IPS-18c (cell line): ENCODE results near the gene EML2.
"Not testable (repeated sequence)": the region's sequence is repeated elsewhere in the genome, so short reads cannot be mapped to it uniquely, and the experiment has no call there.

Source experiments
- H3K4me3 ChIP-seq: 2 replicates; pipeline ENCODE4 v1.7.0; 2013; ENCODE audit warnings: low read depth, mild to moderate bottlenecking, low read length, moderate library complexity; ENCODE audit not compliant: insufficient read depth
- H3K9me3 ChIP-seq: one replicate; pipeline ENCODE4 v1.6.1; 2013; ENCODE audit warnings: mild to moderate bottlenecking, low read length, moderate library complexity; ENCODE audit not compliant: control insufficient read depth, insufficient read depth

The EML2 gene

DNA sequence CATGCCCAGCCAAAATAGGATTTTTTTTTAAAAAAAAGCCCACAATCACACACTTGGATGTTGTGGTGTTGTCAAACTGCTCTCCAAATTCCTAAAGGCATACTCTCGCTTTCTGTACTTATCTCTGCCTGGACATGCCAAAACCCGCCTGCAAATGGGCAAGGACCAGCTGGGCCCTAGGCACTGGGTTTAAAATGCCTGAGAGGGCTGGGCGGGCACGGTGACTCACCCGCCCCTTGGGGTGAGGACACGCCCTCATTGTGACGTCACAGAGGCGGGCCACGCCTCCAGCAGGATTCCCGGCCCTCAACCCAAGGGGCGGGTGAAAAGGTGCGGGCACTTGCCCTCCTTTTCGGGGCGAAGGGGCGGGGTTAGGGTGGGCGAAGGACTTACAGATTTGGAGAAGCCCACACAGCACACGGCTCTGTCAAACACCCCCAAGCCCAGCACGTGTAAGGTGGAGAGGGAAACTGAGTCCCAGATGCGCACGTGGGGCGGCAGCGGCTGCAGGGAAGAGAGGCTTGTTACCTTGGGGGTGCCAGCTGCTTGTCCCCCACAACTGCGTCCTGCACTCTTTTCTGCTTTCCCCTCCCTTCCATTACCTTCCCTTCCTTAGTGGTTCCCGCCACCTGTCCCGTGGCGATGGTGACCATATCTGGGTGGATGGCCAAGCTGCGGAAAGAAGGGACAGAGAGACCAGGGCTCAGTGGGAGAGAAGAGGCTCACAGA is 6.6 kb downstream of the EML2 start:
- peak overlapping the region; percentile 40; the same call in 1 of the 2 replicates for H3K4me3 ChIP-seq
- no peaks in the 10 kb centered on the region for H3K9me3 ChIP-seq

DNA sequence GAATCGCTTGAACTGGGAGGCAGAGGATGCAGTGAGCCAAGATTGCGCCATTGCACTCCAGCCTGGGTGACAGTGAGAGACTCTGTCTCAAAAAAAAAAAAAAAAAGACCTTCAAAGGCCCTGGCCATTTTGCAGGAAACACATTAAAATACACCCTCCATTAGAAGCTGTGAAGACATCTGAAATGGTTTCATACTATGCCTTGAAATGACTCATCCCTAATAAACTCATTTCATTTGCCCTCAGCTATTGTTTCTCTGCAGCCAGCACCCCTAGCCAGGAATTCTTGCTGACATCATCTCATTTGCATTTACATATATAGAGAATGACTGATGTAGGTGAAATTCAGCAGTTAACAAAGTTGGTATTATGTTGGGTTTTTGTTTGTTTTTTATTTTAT is 8.7 kb downstream of the EML2 start:
- no peak overlapping the region for H3K4me3 ChIP-seq
- H3K9me3 ChIP-seq, result no peaks in the 10 kb centered on the region

DNA sequence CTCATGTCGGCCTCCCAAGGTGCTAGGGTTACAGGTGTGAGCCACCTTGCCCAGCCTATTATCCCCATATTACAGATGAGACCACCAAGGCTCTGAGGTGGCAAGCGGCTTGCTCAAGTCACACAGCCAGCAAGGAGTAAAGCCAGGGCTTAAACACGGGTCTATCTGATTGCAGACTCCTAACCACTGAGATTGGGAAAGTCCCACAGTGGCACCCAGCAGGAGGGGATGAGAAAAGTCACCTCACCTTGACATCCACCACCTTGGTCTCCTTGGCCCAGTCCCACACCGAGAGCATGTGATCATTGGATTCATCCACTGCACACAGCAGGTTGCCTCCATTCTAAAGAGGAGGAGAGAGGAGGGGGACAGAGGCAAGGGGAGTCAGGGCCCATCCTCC is 9.5 kb downstream of the EML2 start:
- no peak overlapping the region for H3K4me3 ChIP-seq

DNA sequence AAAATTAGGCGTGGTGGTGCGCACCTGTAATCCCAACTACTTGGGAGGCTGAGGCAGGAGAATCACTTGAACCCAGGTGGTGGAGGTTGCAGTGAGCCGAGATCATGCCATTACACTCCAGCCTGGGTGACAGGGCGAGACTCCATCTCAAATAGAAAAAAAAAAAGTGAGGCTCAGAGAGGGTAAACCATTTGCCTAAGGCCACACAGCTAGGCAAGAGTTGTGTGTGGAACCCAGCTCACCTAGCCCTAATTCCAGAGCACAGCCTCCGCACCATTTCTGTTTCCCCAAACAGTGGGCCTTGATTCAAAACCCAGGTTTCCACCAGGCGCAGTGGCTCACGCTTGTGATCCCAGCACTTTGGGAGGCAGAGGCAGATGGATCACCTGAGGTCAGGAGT is 11.0 kb downstream of the EML2 start:
- H3K9me3 ChIP-seq, H3K4me3 ChIP-seq: not testable (repeated sequence)

More for the DNA sequence above, 9.5 kb downstream of the EML2 start:
- H3K9me3 ChIP-seq, result no peaks in the 10 kb centered on the region

DNA sequence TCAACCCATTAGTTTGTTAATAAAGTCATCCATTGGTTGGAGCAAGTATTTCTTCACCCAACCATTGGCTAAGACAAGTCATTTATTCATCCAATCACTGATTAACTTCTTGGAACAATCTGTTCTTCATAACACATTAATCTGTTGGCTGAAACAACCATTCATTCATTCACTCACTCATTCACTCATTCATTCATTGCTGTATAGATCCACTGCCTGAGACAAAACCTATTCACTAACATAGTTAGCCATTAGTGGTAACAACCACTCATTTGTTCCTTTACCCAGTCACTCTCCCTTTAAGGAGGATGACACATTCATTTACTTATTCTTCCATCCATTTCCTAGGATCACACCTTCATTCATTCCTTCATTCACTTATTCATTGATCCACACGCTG is 15.2 kb downstream of the EML2 start:
- Histone ChIP-seq H3K9me3 (no peaks in the 10 kb centered on the region), H3K4me3 (no peak overlapping the region)

DNA sequence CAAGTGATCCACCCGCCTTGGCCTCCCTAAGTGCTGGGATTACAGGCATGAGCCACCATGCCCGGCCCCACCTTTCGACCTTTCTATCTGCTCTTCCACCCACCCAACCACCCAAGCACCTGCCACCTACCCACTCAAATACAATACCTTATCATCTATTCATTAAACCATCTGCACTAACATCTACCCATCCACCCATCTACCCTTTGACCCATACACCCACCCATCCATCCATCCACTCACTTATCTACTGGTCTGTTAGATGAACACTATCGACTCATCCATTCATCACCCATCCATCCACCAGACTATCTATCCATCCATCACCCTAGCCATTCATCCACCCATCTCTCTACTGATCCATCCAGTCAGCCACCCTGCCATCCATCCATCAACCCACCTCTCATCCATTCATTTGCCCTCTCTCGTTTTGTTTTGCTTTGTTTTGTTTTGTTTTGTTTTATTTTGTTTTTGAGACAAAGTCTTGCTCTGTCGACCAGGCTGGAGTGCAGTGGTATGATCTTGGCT is 17.2 kb downstream of the EML2 start:
- H3K9me3 ChIP-seq, result no peaks in the 10 kb centered on the region
- no peak overlapping the region for H3K4me3 ChIP-seq

DNA sequence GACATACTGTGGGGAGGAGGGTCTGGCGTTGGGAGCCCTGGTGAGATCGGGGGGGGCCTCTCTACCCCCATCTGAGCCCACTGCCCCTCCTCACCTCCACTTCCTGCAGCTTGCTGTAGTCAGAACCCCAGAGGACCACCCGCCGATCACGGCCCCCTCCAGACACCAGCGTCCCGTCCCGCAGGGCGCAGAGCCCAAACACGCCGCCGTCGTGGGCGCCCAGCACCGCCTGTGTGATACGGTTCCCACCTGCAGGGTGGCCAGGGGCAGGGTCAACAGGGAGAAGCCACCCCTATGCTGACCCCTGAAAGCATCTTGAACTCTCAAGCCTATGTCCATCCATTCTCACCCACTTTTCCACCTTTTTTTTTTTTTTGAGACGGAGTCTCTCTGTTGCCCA is 17.8 kb downstream of the EML2 start:
- Histone ChIP-seq H3K4me3 (no peak overlapping the region), H3K9me3 (no peaks in the 10 kb centered on the region)

DNA sequence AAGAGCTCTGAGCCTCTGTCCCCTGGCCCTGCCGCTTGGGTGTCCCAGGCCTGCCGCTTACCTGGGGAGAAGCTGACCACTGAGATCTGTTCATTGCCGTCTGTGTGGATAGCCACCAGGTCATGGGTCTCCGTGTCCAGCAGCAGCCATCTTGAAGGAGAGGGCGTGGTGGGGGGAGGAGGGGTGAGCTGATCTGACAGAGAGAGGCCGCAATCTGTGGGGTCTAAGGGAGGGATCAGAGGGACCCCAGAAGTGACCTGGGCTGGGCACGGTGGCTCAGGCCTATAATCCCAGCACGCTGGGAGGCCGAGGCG is 22.5 kb downstream of the EML2 start:
- no peaks in the 10 kb centered on the region for H3K9me3 ChIP-seq
- H3K4me3 ChIP-seq, result peak overlapping the region; percentile 71

DNA sequence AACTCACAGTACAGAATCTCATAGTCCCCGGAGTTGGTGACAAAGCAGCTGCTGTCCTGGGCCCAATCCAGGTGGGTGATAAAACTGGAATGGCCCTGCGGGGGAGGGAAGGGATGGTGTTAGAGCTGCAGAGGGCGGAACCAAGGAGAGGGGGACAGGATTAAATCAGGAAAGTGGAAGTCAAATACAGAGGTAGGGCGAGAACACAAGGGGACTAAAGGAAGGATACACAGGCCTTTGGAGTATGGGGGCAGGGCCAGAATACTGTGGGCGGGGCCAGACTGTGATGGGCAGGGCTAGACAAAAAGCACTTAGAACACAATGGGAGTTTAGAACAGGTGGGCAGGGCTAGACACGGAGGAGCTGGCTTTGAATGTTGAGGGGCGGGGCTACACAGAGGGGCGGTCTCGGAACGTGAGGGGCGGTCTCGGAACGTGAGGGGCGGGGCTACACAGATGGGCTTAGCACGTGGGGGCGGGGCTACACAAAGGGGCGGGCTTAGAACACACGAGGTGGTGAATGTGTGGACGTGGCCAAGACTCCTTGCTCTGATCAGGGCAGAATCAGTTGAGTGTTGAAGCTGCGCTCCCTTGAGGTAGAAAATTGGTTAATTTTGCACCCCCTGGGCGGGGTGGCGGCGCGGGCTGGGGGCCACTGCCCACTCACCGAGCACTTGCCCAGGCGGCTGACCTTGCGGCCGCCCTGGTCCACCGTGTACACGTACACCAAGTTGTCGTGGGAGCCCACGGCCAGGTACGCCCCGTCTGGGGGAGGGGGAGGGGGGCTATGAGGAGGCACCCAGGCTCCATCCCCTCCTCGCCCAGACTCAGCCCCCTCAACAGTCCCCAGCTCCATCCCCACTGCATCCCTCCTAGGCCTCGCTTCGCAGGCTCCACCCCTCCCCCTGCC is 23.1 kb downstream of the EML2 start:
- no peaks in the 10 kb centered on the region for H3K9me3 ChIP-seq
- H3K4me3 ChIP-seq, result peak overlapping the region; percentile 71

DNA sequence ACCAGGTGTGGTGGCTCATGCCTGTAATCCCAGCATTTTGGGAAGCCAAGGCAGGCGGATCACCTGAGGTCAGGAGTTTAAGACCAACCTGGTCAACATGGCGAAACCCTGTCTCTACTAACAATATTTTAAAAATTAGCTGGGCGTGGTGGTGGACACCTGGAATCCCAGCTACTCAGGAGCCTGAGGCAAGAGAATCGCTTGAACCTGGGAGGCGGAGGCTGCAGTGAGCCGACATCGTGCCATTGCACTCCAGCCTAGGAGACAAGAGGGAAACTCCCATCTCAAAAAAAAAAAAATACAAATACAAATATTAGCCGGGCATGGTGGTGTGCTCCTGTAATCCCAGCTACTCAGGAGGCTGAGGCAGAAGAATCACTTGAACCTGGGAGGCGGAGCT is 24.1 kb downstream of the EML2 start:
- not testable (repeated sequence) for H3K9me3 ChIP-seq, H3K4me3 ChIP-seq

DNA sequence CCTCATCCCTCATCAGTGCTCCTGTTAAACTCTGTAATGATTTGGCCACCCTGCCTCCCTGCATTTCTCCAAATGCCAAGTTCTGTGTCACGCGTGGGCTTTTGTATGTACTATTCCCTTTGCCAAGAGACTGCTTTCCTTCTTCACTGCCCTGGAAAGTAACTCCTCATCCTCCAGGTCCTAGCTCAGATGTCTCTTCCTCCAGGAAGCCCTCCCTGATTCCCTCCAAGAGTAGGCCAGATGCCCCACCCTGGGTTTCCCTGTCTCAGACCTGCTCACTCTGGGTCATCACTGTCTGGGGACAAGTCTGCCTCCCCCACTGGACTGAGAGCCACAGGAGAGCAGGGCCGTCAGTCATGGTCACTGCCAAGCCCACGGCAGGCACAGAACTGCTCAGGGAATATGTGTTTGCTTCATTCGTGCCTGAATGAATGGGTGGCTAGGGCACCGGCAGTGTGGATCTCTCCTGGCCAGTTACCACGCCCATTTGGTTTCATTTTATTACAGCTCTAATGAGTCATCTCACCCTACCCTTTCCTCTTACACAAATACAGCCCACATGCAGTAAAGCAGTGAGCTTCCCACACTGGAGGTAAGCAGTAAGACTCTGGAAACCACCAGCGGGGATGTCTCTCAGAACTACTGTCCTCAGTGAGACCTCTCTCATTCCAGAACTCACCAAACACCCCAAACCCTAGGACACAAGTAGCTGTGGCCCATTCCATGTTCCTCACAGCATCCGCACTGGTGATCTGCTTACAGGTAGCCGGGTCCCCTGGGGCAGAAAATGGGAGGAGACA is 25.1 kb downstream of the EML2 start:
- Histone ChIP-seq H3K4me3 (no peak overlapping the region), H3K9me3 (no peaks in the 10 kb centered on the region)

DNA sequence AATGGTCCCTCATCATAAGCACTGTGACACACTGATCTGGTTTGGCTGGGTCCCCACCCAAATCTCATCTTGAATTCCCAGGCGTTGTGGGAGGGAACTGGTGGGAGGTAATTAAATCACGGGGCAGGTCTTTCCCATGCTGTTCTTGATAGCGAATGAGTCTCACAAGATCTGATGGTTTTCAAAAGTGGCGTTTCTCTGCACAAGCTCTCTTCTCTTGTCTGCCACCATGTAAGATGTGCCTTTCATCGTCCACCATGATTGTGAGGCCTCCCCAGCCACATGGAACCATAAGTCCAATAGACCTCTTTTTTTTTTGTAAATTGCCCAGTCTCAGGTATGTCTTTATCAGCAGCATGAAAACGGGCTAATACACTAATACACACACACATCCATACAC is 30.2 kb downstream of the EML2 start:
- H3K4me3 ChIP-seq, result no peak overlapping the region
- no peaks in the 10 kb centered on the region for H3K9me3 ChIP-seq

DNA sequence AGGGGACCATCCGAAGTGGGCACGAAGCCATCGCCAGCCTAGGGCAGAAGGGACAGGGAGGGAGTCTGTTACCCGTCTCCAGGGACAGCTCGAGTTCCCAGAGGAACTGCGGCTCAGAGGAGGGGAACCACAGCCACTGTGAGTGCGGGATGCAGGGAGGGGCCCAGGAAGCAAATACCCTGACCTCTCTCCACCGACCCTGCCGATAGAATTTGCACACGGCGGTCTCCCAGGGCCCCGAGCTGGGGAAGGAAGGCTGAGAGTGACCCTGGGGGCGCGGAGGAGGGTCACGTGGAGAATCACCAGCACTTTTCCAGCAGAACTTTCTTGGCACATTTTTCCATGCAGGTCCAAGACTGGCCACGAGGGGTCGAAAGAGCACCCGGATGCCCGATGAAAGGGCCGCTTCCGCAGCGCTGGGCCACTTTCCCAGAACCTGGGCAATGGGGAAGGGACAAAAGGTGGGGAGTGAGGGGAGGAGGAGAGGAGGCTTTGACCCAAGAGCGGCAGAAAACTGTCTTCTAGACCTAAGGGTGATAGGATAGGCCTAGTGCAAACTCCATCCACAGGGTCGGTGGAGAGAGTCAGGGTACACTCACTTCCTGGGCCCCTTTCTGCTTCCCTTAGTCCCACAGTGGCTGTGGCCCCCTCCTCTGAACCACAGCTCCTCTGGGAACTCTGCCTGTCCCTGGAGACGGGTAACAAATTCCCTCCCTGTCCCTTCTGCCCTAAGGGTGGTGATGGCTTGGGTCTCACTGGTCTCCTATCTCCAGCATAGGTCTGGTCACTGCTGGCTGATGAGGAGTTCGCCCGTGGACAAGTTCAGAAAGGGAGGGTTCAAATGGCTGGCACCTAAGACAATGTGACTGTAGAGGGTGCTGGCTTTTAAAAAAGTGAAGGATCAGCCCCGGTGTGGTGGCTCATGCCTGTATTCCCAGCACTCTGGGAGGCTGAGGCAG is 31.8 kb downstream of the EML2 start:
- Histone ChIP-seq H3K4me3 (peak overlapping the region; percentile 55), H3K9me3 (no peaks in the 10 kb centered on the region)

DNA sequence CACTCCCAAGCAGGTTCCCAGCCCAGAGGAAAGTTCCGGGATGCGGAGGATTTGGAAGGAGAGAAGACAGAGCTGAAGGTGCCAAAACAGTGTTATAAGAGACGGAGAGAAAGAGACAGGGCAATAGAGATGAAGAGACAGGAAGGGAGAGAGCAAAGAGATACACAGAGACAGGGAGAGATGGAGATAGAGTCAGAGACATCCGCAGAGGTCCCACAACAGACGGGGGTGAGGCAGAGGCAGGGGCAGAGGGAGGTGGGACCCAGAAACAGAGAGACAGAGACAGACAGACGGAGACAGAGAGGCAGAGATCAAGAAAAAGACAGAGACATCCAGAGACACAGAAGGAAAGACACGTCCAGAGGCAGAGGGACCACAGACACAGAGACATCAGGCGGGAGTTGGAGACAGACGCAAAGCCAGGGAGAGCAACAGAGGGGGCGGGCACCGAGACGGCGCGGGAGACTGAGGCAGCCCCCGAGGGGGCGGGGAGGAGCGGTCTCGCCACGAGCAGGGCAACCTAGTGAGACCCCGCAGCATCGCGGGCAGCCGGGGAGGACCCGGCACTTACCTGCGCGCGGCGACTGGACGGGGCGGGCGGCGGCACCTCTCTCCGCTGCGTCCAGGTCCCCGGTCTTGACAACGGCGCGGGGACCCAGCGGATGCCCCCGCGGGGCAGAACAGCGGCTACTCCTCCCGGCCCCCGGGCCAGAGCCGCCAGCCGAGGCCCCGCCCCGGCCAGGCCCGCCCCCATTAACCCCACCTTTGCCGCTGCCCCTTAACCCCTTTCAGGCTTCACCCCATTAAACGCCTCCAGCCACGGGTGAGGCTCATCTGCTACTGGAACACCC is 37.4 kb downstream of the EML2 start, which contains the start of gene GPR4:
Gene GPR4, minus strand, starts transcription at position 689 of the 851 bp plus-strand sequence. CDS start 10,346 bp downstream, outside the sequence.
- Histone ChIP-seq H3K9me3 (no peaks in the 10 kb centered on the region), H3K4me3 (peak within 1 kb of the TSS; percentile 34; the same call in 1 of the 2 replicates)

DNA sequence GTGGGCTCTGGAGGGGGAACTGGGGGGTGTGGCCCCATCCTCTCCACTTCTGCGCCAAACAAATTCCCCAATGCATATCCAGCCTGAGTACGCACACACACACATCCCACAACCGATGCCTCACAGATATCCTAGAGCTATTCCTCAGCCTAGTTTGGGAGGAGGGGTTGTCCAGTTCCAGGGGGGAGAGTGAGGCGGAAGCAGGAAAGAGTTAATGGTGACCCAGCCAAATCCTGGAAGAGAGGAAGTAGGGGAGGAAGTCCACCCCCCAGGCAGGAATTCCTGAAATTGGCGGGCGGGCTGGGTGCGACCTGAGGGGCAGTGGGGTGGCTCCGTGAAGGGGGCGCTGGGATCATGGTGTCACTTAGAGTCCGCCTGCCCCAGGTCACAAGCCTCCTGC is 38.1 kb downstream of the EML2 start:
- H3K4me3 ChIP-seq, result peak overlapping the region; percentile 34; the same call in 1 of the 2 replicates
- no peaks in the 10 kb centered on the region for H3K9me3 ChIP-seq
